Tibial artery (tissue), 4 donors: Measurements from ENCODE around the gene GNMT.

ENCODE experiments used
- DNase-seq, 2 donors: peaks; one replicate each; pipeline ENCODE4 v3.0.0-alpha.2; 2019
- H3K27ac ChIP-seq, 2 donors: fragments of 200-600 bp; sonication (generic) in 1 of 2; 1 replicate in 1 of 2; 2 replicates in 1 of 2; pipeline ENCODE4 v1.5.1; 2018 to 2019; ENCODE audit warnings: mild to moderate bottlenecking in 1 of 2
- H3K27me3 ChIP-seq, 2 donors: fragments of 200-600 bp; sonication (generic) in 1 of 2; one replicate each; pipeline versions ENCODE4 v1.5.1 to v1.6.0; 2016 to 2019
- H3K36me3 ChIP-seq, 3 donors: fragments of 200-600 bp; sonication (generic) in 2 of 3; one replicate each; pipeline ENCODE4 v1.5.1; 2016 to 2019; ENCODE audit warnings: mild to moderate bottlenecking in 2 of 3
- H3K4me1 ChIP-seq, 4 donors: fragments of 200-600 bp; sonication (generic) in 2 of 4; 1 replicate in 3 of 4; 2 replicates in 1 of 4; pipeline ENCODE4 v1.5.1; 2016 to 2019
- H3K4me3 ChIP-seq, 2 donors: fragments of 200-600 bp; sonication (generic) in 1 of 2; 1 replicate in 1 of 2; 2 replicates in 1 of 2; pipeline ENCODE4 v1.5.1; 2018 to 2019; ENCODE audit warnings: mild to moderate bottlenecking in 2 of 2
- H3K9me3 ChIP-seq, 3 donors: fragments of 200-600 bp; sonication (generic) in 1 of 3; one replicate each; pipeline ENCODE4 v1.5.1; 2016 to 2019
- CTCF ChIP-seq, 2 experiments: fragments of 200-600 bp in 1 of 2; fragments of 450-650 bp in 1 of 2; IDR thresholded peaks; one replicate each; pipeline ENCODE4 v1.5.1; 2017 to 2019; ENCODE audit warnings: antibody characterized with exemption in 2 of 2, mild to moderate bottlenecking in 1 of 2, moderate library complexity in 1 of 2
- intact Hi-C: fragments of 100-400 bp; cut with DNase I; formaldehyde crosslinking; loops from one replicate; pipeline ENCODE4 v1.15.0; 2023; ENCODE audit warnings: low total_unique reads

The GNMT gene

GRCh38 chr6:42978839-42979522 lies 18.4 kb downstream of the GNMT start, which contains the start of gene PEX6:
PEX6 (minus strand) TSS chr6:42979181; CDS start chr6:42979150, 31 bp downstream.
- intact Hi-C loops = loop anchor here (10.0 kb wide), 1 partner anchor 74 kb away; no protein-coding TSS in a partner anchor
- TF ChIP-seq CTCF (IDR thresholded peaks at IDR 0.05) = no peak
- H3K36me3 ChIP-seq = peaks cover 0 to 3% (median 0%) of the 10 kb centered on the region in 3 donors

GRCh38 chr6:42979523-42980177 lies 19.1 kb downstream of the GNMT start:
- DNase-seq = no peak

More at GRCh38 chr6:42978839-42979522, 18.4 kb downstream of the GNMT start, which contains the start of gene PEX6:
- DNase-seq = peak; percentile 81 to 94
- no peaks in the 10 kb centered on the region for H3K27me3 ChIP-seq
- peaks cover 0 to 49% (median 28%) of the 10 kb centered on the region in 4 donors for H3K4me1 ChIP-seq
- H3K27ac ChIP-seq = peak within 1 kb of the TSS; percentile 86 to 87
- H3K4me3 ChIP-seq = peak within 1 kb of the TSS; percentile 82 to 91
- H3K9me3 ChIP-seq = no peaks in the 10 kb centered on the region

GRCh38 chr6:42981836-42982235 lies 21.3 kb downstream of the GNMT start:
- H3K36me3 ChIP-seq = no peaks in the 10 kb centered on the region
- intact Hi-C loops = no loop called here
- DNase-seq = no peak
- peaks cover 0 to 58% (median 44%) of the 10 kb centered on the region in 4 donors for H3K4me1 ChIP-seq
- H3K27me3 ChIP-seq = no peaks in the 10 kb centered on the region
- H3K4me3 ChIP-seq = no peak overlapping the region
- no peaks in the 10 kb centered on the region for H3K9me3 ChIP-seq
- no peak for TF ChIP-seq CTCF (IDR thresholded peaks at IDR 0.05)
- no peak overlapping the region for H3K27ac ChIP-seq

More at GRCh38 chr6:42979523-42980177, 19.1 kb downstream of the GNMT start:
- Histone ChIP-seq H3K36me3 (no peaks in the 10 kb centered on the region), H3K9me3 (no peaks in the 10 kb centered on the region), H3K27me3 (no peaks in the 10 kb centered on the region), H3K4me3 (peak overlapping the region; percentile 82 to 91), H3K27ac (peak overlapping the region; percentile 86 to 87), H3K4me1 (peaks cover 0 to 49% (median 28%) of the 10 kb centered on the region in 4 donors)
- no peak for TF ChIP-seq CTCF (IDR thresholded peaks at IDR 0.05)
- intact Hi-C loops = loop anchor here (10.0 kb wide), 1 partner anchor 75 kb away; no protein-coding TSS in a partner anchor

- H3K27ac ChIP-seq = peak within 1 kb of the TSS; percentile 80 to 94
- peaks cover 0 to 3% (median 2%) of the 10 kb centered on the region in 3 donors for H3K36me3 ChIP-seq
- no peaks in the 10 kb centered on the region for H3K9me3 ChIP-seq
- intact Hi-C loops = no loop called here
- H3K4me3 ChIP-seq = peak within 1 kb of the TSS; percentile 61 to 93
- H3K4me1 ChIP-seq = peaks cover 0 to 65% (median 54%) of the 10 kb centered on the region in 4 donors
- peak in 1 of 2 experiments; percentile 37 for TF ChIP-seq CTCF (IDR thresholded peaks at IDR 0.05)
- no peaks in the 10 kb centered on the region for H3K27me3 ChIP-seq
- DNase-seq = peak; percentile 99
Observed at GRCh38 chr6:42984001-42984923, 23.7 kb downstream of the GNMT start, which contains the start of gene PPP2R5D. PPP2R5D (plus strand) TSS chr6:42984570; CDS start chr6:42984678, 108 bp downstream.

- H3K4me3 ChIP-seq = peak overlapping the region; percentile 61 to 93
- no peaks in the 10 kb centered on the region for H3K9me3 ChIP-seq
- TF ChIP-seq CTCF (IDR thresholded peaks at IDR 0.05) = no peak
- no peak for DNase-seq
- H3K27me3 ChIP-seq = no peaks in the 10 kb centered on the region
- peaks cover 6 to 10% (median 9%) of the 10 kb centered on the region in 3 donors for H3K36me3 ChIP-seq
- H3K27ac ChIP-seq = peak overlapping the region; percentile 80 to 94
- H3K4me1 ChIP-seq = peaks cover 0 to 58% (median 48%) of the 10 kb centered on the region in 4 donors
- intact Hi-C loops = no loop called here
Observed at GRCh38 chr6:42984924-42985475, 24.4 kb downstream of the GNMT start.
